ENCODE data around the gene TAF7L.

TAF7L gene

DNA sequence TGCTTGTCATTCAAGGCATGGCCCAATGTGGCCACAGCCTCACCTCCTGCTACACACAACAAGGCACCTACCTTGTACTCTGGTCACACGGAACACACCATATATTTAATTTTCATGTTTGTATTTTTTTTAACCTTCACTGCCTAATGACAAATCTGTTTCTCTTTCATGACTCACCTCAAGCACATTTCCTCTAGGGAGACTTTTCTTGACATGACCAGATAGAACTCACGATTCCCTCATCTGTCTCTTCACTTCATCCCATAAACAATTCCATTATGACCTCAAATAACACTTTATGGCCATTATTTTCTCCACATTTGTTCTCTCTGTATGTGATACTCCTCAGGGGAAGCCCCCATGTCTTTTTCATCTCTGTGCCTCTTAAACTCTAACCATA, 60.5 kb downstream of the TAF7L start:
- Histone ChIP-seq H3K4me1 (peaks cover 5% of the 10 kb centered on the region; the same call in 1 of the 2 replicates), H3K4me2 (no peak overlapping the region), H3K9ac (no peak overlapping the region), H3K27me3 (no peaks in the 10 kb centered on the region), H3K27ac (no peak overlapping the region), H3K4me3 (no peak overlapping the region), H3K9me3 (no peaks in the 10 kb centered on the region), H3K36me3 (no peaks in the 10 kb centered on the region), H4K20me1 (no peaks in the 10 kb centered on the region)
- TF ChIP-seq Cebpa-rat (IDR thresholded peaks at IDR 0.05), result no peak

DNA sequence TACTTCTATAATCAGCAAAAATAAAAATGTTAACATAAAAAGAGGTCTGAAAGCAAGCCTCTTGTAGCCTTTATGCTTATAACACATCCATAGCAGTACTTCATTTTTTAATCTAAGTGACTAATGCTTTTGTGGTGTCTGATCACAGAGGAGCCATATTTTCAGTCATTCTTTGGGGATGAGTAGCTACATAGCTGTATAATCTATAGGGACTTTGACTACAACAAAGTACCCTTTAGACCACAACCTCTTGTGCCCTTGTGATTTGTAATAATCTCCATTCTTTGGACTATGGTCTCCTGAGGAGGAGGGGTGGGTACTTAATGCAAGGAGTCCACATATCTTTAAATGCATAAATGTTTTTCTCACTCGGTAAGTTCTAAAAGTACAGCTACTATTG, 62.0 kb downstream of the TAF7L start:
- Histone ChIP-seq H3K36me3 (no peaks in the 10 kb centered on the region), H3K4me2 (no peak overlapping the region), H4K20me1 (no peaks in the 10 kb centered on the region), H3K9ac (no peak overlapping the region), H3K27ac (no peak overlapping the region), H3K27me3 (no peaks in the 10 kb centered on the region), H3K4me3 (no peak overlapping the region), H3K4me1 (peaks cover 5% of the 10 kb centered on the region; the same call in 1 of the 2 replicates), H3K9me3 (no peaks in the 10 kb centered on the region)
- no peak for TF ChIP-seq Cebpa-rat (IDR thresholded peaks at IDR 0.05)

DNA sequence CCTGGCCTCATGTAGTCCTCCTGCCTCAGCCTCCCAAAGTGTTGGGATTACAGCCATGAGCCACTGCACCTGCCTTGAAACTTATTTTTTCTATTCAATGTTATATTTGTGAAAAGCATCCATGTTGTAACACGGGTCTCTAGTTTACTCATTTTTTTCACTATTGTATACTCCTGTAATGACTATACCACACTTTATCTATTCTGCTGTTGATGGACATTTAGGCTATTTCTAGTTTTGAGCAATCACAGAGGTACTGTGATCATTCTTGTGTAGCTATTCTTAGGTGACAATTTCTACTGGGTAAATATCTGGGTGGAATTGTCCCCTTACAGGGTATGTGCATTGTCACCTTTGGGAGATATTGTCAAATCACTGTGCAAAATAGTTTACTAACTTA, 67.9 kb downstream of the TAF7L start:
- H3K36me3 ChIP-seq, result no peaks in the 10 kb centered on the region
- TF ChIP-seq Cebpa-rat (IDR thresholded peaks at IDR 0.05), result no peak
- peaks cover 15% of the 10 kb centered on the region for H3K4me1 ChIP-seq
- no peaks in the 10 kb centered on the region for H3K27me3 ChIP-seq
- no peak overlapping the region for H3K4me3 ChIP-seq
- no peak overlapping the region for H3K9ac ChIP-seq
- no peaks in the 10 kb centered on the region for H3K9me3 ChIP-seq
- H3K4me2 ChIP-seq, result no peak overlapping the region
- no peaks in the 10 kb centered on the region for H4K20me1 ChIP-seq
- H3K27ac ChIP-seq, result no peak overlapping the region

DNA sequence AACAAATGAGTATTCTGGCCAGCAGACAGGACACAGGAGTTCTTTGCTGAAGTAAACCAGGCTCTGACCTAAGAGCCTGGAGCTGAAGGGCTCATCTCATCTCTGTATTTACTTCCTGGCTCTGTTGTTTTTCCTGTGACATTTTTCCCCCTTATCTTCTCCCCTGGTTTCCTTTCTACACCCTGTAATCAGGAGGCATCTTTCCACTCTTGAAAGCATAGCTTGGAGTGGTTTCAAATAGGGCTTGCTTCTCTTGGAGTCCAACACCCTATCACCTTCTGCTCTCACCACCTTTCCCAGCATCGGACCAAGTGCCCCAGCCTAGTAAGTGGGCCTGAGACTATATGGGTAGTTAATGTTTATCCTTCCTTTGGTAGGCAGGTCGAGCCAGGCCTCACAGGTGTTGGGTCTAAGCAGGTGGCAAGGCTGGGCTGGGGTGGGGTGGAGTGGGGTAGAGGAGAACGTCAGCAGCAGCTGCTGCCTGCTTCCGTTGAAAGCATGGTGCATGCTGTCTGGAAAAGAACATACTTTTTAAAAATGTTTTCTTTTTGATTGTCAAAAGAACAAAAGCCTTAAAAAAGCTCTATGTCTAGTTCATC, 70.4 kb downstream of the TAF7L start:
- no peaks in the 10 kb centered on the region for H3K36me3 ChIP-seq
- H3K4me3 ChIP-seq, result no peak overlapping the region
- no peak overlapping the region for H3K9ac ChIP-seq
- no peaks in the 10 kb centered on the region for H4K20me1 ChIP-seq
- H3K27ac ChIP-seq, result no peak overlapping the region
- TF ChIP-seq Cebpa-rat (IDR thresholded peaks at IDR 0.05), result no peak
- peak overlapping the region; percentile 41 for H3K4me2 ChIP-seq
- peaks cover 10% of the 10 kb centered on the region for H3K4me1 ChIP-seq
- no peaks in the 10 kb centered on the region for H3K27me3 ChIP-seq
- no peaks in the 10 kb centered on the region for H3K9me3 ChIP-seq

- H3K27ac ChIP-seq, result no peak overlapping the region
- peaks cover 10% of the 10 kb centered on the region for H3K4me1 ChIP-seq
- no peaks in the 10 kb centered on the region for H3K9me3 ChIP-seq
- no peaks in the 10 kb centered on the region for H4K20me1 ChIP-seq
- no peaks in the 10 kb centered on the region for H3K27me3 ChIP-seq
- no peak for TF ChIP-seq Cebpa-rat (IDR thresholded peaks at IDR 0.05)
- 0 out of 2 replicates have a peak overlapping the region, but pooled peaks have one; percentile 1 for H3K9ac ChIP-seq
- peak overlapping the region; percentile 41 for H3K4me2 ChIP-seq
- H3K4me3 ChIP-seq, result no peak overlapping the region
- no peaks in the 10 kb centered on the region for H3K36me3 ChIP-seq
These were observed 71.2 kb downstream of the TAF7L start for GRCh38 chrX:101219864-101220346.

DNA sequence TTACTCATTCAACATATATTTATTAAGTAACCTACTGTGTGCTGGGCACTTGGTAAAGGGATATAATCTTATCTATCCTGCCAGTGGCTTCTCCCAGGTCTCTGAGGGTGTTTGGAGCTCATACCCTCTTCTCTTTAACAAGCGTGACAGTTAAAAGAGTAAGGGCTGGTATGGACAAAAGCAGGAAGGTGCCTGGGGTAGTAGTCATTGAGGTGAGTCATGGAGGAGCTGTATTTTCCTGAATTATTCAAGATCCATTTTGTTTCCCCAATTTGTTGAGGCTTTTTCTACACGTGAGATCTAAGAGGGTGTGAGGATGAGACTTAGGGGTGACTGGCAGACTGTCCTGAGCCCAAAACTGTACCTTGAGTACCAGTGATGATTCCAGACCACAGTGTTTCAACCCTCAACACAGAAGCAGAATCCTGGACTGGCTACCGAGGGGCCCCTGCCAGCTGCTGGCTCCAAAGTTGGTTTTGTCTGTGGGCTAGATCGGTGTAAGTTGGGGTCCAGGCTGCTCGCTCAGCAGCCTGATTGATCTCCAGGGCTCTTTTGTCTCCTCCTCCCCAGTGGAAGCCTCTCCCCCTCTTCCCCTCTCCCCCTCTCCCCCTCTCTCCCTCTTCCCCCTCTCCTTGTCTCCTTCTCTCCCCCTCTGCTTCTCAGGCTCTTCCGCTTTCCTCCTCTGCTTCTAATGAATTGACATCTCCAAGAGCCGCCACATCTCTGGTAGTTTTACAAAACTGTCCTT, 71.8 kb downstream of the TAF7L start, which contains the start of gene DRP2:
Gene DRP2 (plus strand): TSS at position 671 of the 748 bp plus-strand sequence. CDS start 11,862 bp downstream, outside the sequence.
- Histone ChIP-seq H3K9ac (0 out of 2 replicates have a peak within 1 kb of the TSS, but pooled peaks have one; percentile 1), H3K27me3 (no peaks in the 10 kb centered on the region), H3K27ac (no peak within 1 kb of the TSS), H3K4me1 (peaks cover 10% of the 10 kb centered on the region), H3K4me2 (peak within 1 kb of the TSS; percentile 41), H3K9me3 (no peaks in the 10 kb centered on the region), H3K36me3 (no peaks in the 10 kb centered on the region), H4K20me1 (no peaks in the 10 kb centered on the region), H3K4me3 (no peak within 1 kb of the TSS)
- TF ChIP-seq Cebpa-rat (IDR thresholded peaks at IDR 0.05), result no peak
